GM18870 (cell line): ENCODE data around the gene TLCD3B.
"Not testable (repeated sequence)": the region's sequence is repeated elsewhere in the genome, so short reads cannot be mapped to it uniquely, and the experiment has no call there.

Experiments used
- ATAC-seq: cut with Tn5 transposase; IDR thresholded peaks from one replicate; pipeline ENCODE4 v1.9.1; 2021; ENCODE audit warnings: moderate library complexity; ENCODE audit not compliant: unreplicated experiment

Gene TLCD3B

DNA sequence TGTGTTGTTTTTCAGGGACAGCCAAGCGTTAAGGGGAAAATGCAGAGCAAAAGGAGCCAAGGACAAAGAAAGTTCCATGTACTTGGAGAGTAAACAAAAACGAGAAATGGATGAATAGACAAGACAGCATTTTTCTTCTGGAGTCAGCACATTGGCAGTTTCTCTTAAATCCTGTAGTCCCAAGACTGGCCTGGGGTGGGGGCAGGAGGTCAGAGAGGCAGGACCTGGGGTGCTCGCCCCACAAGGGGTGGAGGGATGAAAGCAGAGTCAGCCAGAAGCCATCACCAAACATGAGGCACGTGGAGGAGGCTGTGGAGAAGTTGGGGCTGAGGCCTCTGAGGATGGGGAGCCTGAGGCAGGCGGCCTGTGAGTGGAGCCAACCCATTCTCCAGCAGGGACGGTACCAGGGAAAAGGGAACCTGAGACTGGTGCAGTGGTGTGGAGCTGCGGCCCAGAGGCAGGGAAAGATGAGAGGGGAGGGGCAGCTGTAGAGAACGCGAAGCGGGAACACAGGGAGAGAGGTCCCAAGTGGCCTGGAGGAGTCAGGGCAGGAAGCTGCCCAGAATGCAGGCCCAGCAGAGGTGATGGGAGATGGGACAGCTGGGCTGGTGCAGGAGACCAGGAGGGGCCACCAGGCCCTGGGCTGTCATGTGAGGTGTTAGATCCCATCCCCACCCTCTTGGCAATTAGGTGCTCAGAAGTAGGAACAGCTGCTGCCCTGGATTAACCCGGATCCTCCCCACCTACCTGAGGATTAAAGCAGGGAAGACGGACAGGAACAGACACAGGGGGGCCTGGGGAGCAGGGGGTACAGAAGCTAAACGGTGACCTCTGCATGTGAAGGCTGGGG lies 3.3 kb downstream of the TLCD3B start:
- ATAC-seq = no peak

DNA sequence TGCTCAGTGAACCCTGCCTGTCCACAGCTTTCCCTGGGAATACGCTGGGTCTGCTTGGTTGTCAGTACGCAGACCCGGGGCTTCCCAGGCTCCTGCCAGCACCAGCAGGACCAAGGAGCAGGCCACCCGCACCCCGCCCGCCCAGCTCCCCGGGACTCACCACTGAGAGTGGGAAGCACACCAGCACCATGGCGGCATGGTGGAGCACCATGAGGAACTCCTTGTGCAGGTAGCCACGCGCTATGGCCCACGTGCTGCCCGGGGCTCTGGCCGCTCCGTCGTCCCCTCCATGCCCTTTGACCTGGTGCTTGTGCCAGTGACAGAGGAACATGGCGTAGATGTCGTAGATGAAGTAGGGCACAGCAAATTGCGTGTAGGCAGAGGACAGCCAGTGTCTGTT lies 4.6 kb downstream of the TLCD3B start:
- no peak for ATAC-seq

DNA sequence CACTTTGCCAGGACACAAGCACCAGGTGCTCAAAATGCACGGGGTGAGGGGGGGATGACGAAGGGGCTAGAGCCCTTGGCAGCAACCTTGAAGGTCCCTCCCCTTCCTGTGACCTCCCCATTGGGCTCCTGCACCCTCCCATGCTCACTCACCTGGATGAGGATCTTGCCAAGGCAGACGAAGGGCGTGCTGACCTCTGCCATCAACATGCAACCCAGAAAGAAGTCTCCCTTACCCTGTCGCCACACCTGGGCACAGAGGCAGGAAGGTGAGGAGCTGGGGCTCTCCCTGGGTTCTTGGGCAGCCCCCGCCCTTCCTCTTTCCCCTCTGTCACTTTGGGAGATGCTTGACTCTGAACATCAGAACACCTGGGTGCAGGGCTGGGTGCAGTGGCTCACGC lies 5.5 kb downstream of the TLCD3B start:
- no peak for ATAC-seq

DNA sequence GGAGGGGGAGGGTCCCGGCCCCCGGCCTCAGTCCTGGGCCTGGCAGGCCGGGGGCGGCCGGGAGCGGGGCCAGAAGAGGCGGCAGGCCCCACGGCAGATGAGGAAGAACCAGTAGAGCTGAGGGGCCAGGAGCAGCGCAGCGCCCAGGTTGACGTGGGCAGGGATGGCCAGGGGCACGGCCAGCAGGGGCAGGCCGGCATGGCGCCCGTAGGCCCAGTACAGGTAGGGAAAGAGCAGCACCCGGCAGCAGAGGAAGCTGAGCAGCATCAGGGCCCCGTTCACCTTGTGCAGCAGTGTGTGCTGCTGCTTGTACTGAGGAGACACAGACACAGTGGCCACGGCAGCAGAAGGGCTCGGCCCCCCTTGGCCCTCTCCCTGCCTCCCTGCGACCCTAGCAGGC lies 5.9 kb downstream of the TLCD3B start:
- no peak for ATAC-seq

GRCh38 chr16:30024451-30024850 lies 6.6 kb downstream of the TLCD3B start:
- no peak for ATAC-seq

- no peak for ATAC-seq
Observed at GRCh38 chr16:30023586-30023985, 7.5 kb downstream of the TLCD3B start.

- ATAC-seq = no peak
Observed at GRCh38 chr16:30022887-30023286, 8.2 kb downstream of the TLCD3B start, which contains the start of gene C16orf92. Gene C16orf92, plus strand, starts transcription at chr16:30023198. Its CDS starts 143 bp downstream, at chr16:30023341.

DNA sequence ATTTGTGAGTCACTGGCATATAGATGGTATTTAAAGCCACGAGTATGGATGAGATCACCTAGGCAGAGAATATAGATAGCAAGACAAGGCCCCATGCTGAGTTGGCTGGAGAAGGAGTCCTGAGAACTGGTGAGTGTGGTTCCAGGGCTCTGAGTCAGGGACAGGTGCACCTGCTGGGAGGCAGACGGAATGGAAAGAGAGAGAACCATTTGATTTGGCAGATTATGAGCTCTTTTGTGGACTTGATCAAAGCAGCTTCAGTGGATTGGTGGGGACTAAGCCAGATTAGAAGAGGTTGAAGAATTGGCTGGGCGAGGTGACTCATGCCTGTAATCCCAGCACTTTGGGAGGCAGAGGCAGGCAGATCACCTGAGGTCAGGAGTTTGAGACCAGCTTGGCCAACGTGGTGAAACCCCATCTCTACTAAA lies 12.3 kb downstream of the TLCD3B start:
- no peak for ATAC-seq

DNA sequence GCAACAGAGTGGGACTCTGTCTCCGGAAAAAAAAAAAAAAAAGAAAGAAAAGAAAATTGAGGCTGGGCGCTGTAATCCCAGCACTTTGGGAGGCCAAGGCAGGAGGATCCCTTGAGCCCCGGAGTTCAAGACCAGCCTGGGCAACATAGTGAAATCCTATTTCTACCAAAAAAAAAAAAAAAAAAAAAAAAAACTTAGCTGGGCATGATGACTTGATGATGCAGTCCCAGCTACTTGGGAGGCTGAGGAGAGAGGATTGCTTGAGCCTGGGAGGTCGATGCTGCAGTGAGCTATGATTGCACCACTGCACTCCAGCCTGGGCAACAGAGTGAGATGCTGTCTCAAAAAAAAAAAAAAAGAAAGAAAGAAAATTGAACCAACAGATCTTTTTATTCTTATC lies 13.1 kb downstream of the TLCD3B start:
- ATAC-seq = not testable (repeated sequence)

GRCh38 chr16:30017277-30017656 lies 13.8 kb downstream of the TLCD3B start:
- ATAC-seq = no peak

DNA sequence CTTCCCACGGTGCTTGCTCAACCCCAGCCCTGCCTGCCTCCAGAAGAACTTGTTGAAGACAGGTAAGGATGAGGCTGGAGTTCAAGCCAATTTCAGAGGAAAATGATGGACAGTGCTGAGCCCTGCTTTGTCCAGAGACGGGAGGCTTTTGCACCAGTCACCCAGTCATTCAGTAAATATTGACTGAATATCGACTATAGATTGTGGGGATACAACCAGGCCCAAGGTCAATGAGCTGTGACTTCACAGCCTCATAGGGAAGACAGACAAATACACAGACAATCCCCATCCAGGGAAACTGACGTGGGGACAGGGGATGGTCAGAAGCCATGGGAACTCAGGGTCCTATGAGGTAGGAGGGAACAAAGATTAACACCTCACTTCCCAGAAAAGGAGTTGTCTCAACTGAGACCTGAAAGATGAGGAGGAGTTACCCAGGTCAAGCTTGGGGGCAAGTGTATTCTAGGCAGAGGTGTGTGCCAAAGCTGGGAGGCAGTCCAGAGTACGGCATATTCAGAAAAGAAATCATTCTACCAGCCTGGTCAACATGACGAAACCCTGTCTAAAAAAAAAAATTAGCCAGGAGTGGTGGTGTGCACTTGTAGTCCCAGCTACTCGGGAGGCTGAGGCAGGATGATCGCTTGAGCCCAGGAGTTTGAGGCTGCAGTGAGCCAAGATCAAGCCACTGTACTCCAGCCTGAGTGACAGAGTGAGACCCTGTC lies 14.4 kb downstream of the TLCD3B start:
- no peak for ATAC-seq

- ATAC-seq = not testable (repeated sequence)
Observed at GRCh38 chr16:30015450-30015849, 15.6 kb downstream of the TLCD3B start.

GRCh38 chr16:30012598-30012997 lies 18.5 kb downstream of the TLCD3B start:
- not testable (repeated sequence) for ATAC-seq

DNA sequence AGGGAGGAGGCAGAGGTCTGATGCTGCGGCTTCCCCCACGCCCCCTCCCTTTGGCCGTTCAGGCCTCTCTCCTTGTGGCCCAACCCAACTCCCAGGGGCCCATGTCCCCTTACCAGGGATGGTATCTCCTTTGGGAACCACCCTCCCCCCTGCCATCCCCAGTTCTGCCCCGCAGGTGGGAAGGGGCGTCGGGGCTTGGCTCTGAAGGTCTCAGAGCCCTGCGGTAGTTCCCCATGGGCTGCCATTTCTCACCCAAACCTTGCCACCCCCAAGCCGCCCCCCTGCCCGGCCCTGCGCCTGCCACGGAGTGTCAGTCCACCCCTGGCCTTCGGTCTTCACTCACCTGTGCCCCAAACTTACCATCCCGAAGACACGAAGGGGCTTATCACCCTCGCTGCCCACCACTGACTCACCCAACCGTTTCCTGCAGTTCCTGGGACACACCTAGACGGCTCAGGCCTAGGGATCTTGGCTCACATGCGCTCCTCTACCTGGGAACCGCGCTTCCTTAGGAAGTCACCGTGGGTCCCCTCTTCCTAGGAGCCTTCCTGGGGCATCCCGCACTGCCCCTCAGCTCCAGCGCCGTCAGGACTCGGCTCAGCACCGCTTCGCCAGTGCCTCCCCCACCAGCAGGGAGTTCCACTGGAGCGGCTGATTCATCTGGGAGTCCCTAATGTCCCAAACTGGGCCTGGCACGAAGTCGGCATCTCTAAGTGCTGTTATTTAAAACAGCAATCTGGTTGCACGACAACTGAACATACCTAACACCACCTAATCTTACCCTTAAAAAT lies 19.2 kb downstream of the TLCD3B start:
- no peak for ATAC-seq

DNA sequence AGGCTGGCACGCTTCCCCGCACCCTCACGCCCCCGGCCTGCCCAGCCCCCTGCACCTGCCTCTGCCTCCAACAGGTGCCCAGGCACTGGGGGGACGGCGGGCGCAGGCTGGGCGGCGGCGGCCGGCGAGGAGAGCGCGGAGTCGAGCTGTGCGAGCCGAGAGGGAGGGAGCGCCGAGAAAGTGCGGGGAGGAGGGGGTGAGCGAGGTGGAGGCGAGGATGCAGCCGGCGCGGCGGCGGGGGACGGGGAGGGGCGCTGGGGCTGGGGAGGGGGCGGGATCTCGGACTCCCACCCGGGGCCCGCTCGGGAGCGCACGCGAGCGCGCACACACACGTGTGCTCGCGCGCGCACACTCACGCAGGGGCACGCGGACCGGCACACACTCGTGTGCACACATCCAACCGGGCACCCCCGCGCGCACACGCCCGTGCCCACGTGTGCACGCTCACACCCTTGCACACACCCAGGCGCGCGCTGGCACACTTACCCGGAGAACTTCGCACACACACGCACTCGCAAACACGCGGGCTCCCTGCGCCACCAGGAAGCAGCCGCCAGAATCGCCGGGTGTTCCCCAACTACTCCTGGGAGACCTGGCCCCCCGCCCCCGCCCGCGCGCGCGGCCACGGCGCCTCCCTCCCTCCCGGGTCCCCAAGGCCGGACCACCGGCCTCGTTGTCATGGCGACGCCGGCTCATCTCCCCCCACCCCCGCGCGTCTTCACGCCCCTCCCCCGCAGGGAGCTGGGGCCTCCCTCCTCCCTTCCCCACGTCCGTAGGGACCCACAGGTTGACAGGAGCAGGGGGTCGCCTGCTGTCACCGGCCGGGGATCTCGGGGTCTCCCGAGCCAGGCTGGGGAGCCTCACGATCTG lies 20.0 kb downstream of the TLCD3B start, which contains the start of gene DOC2A:
Gene DOC2A (minus strand): TSS at position 184 of the 870 bp plus-strand sequence. CDS start 805 bp downstream, outside the sequence.
- no peak for ATAC-seq

DNA sequence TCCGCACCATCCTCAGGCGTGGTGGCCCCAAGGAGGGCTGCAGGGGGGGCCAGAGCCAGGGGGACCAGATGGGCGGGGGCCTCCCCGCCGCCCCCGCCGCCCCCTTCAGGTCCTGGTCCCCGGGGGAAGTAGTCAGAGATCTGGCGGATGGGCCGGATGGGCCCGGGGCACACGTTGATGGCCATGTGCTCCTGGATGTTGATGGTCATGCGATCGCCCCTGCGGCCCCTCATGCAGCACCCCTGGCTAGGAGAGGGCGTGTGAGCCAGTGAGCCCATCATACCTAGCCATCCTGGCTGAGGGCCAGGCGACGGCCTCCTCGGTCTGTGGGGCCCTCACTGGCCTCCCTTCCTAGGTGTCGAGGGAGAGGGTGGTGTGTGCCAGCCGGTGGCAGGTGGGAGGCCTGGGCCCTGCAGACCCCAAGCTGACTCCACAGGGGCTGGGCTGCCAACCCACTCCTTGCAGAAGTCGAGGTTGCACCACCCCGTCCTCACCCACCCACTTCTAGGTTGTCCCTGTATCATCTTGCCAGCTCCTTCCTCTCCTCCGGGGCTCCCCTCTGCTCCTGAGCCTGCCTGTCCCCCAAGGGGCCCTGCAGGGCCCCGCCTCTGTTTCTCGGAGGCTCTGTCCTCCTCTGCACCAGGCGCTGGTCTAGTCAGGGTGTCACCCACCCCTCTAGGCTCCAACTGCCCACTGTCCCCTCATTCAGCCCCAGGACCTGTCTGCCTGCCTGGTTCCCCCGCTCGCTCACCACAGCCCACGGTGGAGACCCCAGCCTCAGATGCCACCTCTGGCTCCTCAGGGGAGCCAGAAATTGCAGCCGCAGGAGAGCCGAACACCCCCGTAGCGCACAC lies 20.9 kb downstream of the TLCD3B start:
- no peak for ATAC-seq

DNA sequence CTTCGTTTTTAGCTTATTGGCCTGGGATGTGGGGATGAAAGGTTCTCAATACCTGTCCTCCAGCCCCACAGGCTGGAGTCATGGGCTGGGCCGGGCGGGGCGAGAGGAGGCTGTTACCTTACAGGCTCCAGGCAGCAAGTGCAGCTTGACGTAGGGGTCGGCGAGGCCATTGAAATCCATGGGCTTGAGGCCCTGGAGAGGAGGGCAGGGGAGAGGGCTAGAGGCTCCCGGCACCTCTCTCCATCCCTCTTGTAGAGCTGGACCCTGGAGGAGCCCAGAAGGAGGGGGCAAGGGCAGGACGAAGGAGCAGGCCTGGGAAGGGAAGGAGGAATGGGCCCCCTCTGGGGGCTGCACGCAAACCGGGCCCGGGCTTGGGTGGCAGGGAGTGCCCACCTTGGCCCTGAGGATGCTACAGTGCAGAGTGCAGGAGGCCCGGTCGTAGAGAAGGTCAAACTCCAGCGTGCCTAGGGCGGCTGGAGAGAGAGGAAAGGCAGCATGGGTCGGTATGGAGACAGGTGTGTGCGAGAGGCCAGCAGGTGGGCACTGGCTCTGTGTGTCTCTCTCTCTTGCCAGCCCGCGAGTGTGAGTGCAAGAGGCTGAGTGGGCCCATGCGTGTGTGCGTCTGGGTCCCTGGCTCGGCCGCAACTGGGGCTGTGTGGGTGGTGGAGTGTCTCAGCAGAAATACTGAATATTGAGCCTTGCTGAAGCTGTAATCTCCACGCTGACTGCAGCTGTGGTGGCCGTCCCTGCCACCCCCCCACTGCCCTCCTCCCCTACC lies 21.8 kb downstream of the TLCD3B start:
- ATAC-seq = no peak

DNA sequence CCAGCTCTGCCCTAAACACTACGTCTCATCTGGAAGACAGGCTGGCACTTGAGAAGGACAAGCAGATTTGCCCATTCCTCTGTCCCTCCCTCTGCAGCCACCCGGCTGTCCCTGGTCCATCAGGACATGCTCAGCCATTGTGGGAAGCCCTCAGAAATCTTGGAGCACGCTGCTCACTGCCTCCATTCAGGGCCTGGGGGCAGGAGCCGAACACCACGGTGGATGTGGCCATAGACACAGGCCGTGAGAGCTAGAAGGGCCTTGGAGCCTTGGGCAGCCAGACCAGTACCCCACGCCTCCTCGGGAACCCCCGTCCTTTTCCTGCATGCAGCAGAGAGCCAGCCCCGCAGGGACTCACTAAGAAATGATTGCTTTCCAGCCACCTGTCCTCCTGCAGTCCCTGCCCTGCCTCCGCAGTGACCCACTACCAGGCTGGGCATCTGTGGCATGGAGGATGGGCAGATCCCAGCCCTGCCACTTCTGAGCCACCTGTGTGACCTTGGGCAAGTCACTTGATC lies 23.6 kb downstream of the TLCD3B start:
- ATAC-seq = no peak
